HEK293T (cell line): ENCODE data around the gene MKS1.

Experiments used
- ARNT ChIP-seq: fragments of 450-650 bp; IDR thresholded peaks from 2 replicates; pipeline ENCODE4 v1.6.1; 2017; ENCODE audit warnings: mild to moderate bottlenecking
- BHLHE40 ChIP-seq: fragments of 450-650 bp; IDR thresholded peaks from 2 replicates; pipeline ENCODE4 v1.6.1; 2016; ENCODE audit warnings: mild to moderate bottlenecking, moderate library complexity, borderline replicate concordance
- ELF4 ChIP-seq: fragments of 450-650 bp; IDR thresholded peaks from 2 replicates; pipeline ENCODE4 v1.6.1; 2017; ENCODE audit warnings: antibody characterized with exemption
- FOXA1 ChIP-seq: fragments of 450-650 bp; IDR thresholded peaks from 2 replicates; pipeline ENCODE4 v1.6.1; 2016; ENCODE audit warnings: mild to moderate bottlenecking
- FOXK2 ChIP-seq: fragments of 450-650 bp; IDR thresholded peaks from 2 replicates; pipeline ENCODE4 v1.6.1; 2016; ENCODE audit warnings: mild to moderate bottlenecking
- FOXM1 ChIP-seq: fragments of 450-650 bp; IDR thresholded peaks from 2 replicates; pipeline ENCODE4 v1.6.1; 2017; ENCODE audit warnings: mild to moderate bottlenecking, borderline replicate concordance
- HDGF ChIP-seq: fragments of 450-650 bp; IDR thresholded peaks from 2 replicates; pipeline ENCODE4 v1.6.1; 2017; ENCODE audit warnings: antibody characterized with exemption, borderline replicate concordance
- LEF1 ChIP-seq: fragments of 450-650 bp; IDR thresholded peaks from 2 replicates; pipeline ENCODE4 v1.6.1; 2017; ENCODE audit warnings: mild to moderate bottlenecking, borderline replicate concordance
- NFRKB ChIP-seq: fragments of 450-650 bp; IDR thresholded peaks from 2 replicates; pipeline ENCODE4 v1.6.1; 2016; ENCODE audit warnings: mild to moderate bottlenecking, moderate library complexity
- PKNOX1 ChIP-seq: fragments of 450-650 bp; IDR thresholded peaks from 2 replicates; pipeline ENCODE4 v1.6.1; 2016
- SP1 ChIP-seq: fragments of 450-650 bp; IDR thresholded peaks from 2 replicates; pipeline ENCODE4 v1.6.1; 2017
- SUZ12 ChIP-seq: fragments of 450-650 bp; IDR thresholded peaks from 2 replicates; pipeline ENCODE4 v1.6.1; 2016; ENCODE audit warnings: mild to moderate bottlenecking
- TARDBP ChIP-seq: fragments of 450-650 bp; IDR thresholded peaks from 2 replicates; pipeline ENCODE4 v1.6.1; 2016
- ZNF384 ChIP-seq: fragments of 450-650 bp; IDR thresholded peaks from 2 replicates; pipeline ENCODE4 v1.6.1; 2016

GRCh38 chr17:58229384-58229783 lies 10.3 kb upstream of the MKS1 start:
- TF ChIP-seq SP1 (no peak), ARNT (no peak), LEF1 (no peak), TARDBP (no peak), FOXK2 (no peak), FOXA1 (no peak), ELF4 (no peak), PKNOX1 (no peak), SUZ12 (no peak), ZNF384 (no peak), BHLHE40 (no peak), FOXM1 (no peak), HDGF (no peak), NFRKB (no peak)
